HepG2 (cell line): Measurements from ENCODE around the gene ST3GAL2. TPM values are rescaled to one million over a fixed set of nuclear protein-coding genes. Genes with fewer than 3 reads are reported as not detected.

Experiments
- FIP1L1 ChIP-seq: fragments of 200-400 bp; formaldehyde crosslinking; IDR thresholded peaks from 2 replicates; pipeline ENCODE4 v1.6.1; 2018; ENCODE audit warnings: low read depth, mild to moderate bottlenecking, low read length, moderate library complexity, borderline replicate concordance; ENCODE audit not compliant: insufficient read depth
- GMEB2 ChIP-seq: IDR thresholded peaks from 2 replicates; pipeline ENCODE4 v1.6.1; 2016; ENCODE audit warnings: missing biosample characterization, missing genetic modification reagents, low read depth
- HHEX ChIP-seq: IDR thresholded peaks from 2 replicates; pipeline ENCODE4 v1.6.1; 2016; ENCODE audit warnings: control low read depth
- MLLT10 ChIP-seq: sonication (generic); formaldehyde crosslinking; IDR thresholded peaks from 2 replicates; pipeline ENCODE4 v1.4.0; 2020; ENCODE audit warnings: missing genetic modification reagents
- POGZ ChIP-seq: sonication (generic); formaldehyde crosslinking; IDR thresholded peaks from 2 replicates; pipeline ENCODE4 v1.4.0; 2020; ENCODE audit warnings: mild to moderate bottlenecking, missing genetic modification reagents
- RAD21 ChIP-seq: fragments of 450-650 bp; formaldehyde crosslinking; IDR thresholded peaks from 2 replicates; pipeline ENCODE4 v1.5.0; 2020; ENCODE audit warnings: mild to moderate bottlenecking
- RNF2 ChIP-seq: fragments of 450-650 bp; conservative IDR thresholded peaks from 2 replicates; pipeline ENCODE4 v1.6.1; 2016; ENCODE audit warnings: low read depth
- SAFB2 ChIP-seq: sonication (generic); formaldehyde crosslinking; IDR thresholded peaks from 2 replicates; pipeline ENCODE4 v1.5.1; 2020; ENCODE audit warnings: missing genetic modification reagents, low read depth, mild to moderate bottlenecking, borderline replicate concordance
- SNAPC5 ChIP-seq: sonication (generic); formaldehyde crosslinking; IDR thresholded peaks from 2 replicates; pipeline ENCODE4 v1.8.1; 2023; ENCODE audit warnings: mild to moderate bottlenecking, missing genetic modification reagents, borderline replicate concordance
- XBP1 ChIP-seq: sonication (generic); formaldehyde crosslinking; IDR thresholded peaks from 2 replicates; pipeline ENCODE4 v1.5.0; 2020; ENCODE audit warnings: missing genetic modification reagents
- ZBTB1 ChIP-seq: sonication (generic); formaldehyde crosslinking; IDR thresholded peaks from 2 replicates; pipeline ENCODE4 v1.4.0; 2020; ENCODE audit warnings: missing genetic modification reagents, borderline replicate concordance
- ZNF383 ChIP-seq: sonication (generic); formaldehyde crosslinking; IDR thresholded peaks from 2 replicates; pipeline ENCODE4 v1.4.0; 2020; ENCODE audit warnings: missing genetic modification reagents, mild to moderate bottlenecking, borderline replicate concordance
- ZNF574 ChIP-seq: sonication (generic); formaldehyde crosslinking; IDR thresholded peaks from 2 replicates; pipeline ENCODE4 v1.4.0; 2020; ENCODE audit warnings: missing genetic modification reagents
- ZNF670 ChIP-seq: sonication (generic); formaldehyde crosslinking; IDR thresholded peaks from 2 replicates; pipeline ENCODE4 v1.8.0; 2022; ENCODE audit warnings: mild to moderate bottlenecking, missing genetic modification reagents, borderline replicate concordance
- ZNF772 ChIP-seq: sonication (generic); formaldehyde crosslinking; IDR thresholded peaks from 2 replicates; pipeline ENCODE4 v1.5.0; 2020; ENCODE audit warnings: mild to moderate bottlenecking, missing genetic modification reagents
- polyA plus RNA-seq, 8 experiments: library from polyadenylated mRNA; depleted of rRNA in 3 of 8; stranded (reverse) in 7 of 8; unstranded in 1 of 8; fragments of >200 nt; fragmentation: Illumina TruSeq in 4 of 8; extraction: Trizol in 4 of 8; gene quantifications; 2 replicates each; pipeline versions ENCODE4 v1.2.1 to v1.2.3, GENCODE V29; 2011 to 2016; ENCODE audit warnings: low read depth in 4 of 8, missing spikeins in 1 of 8, mixed read lengths in 1 of 8; ENCODE audit not compliant: insufficient read depth in 1 of 8
- total RNA-seq, 5 experiments: library from RNA; depleted of rRNA; stranded (reverse); fragments of >200 nt; fragmentation: Illumina TruSeq; extraction: Trizol; gene quantifications; 2 replicates each; pipeline ENCODE4 v1.2.3, GENCODE V29; 2016; ENCODE audit warnings: low read depth in 1 of 5
- TF ChIP-seq, protein P1 (sequence below): sonication (generic); formaldehyde crosslinking; IDR thresholded peaks from 2 replicates; pipeline ENCODE4 v1.4.0; 2020; ENCODE audit warnings: missing genetic modification reagents
- TF ChIP-seq, protein P2 (sequence below): sonication (generic); formaldehyde crosslinking; conservative IDR thresholded peaks from 2 replicates; pipeline ENCODE4 v1.8.0; 2022; ENCODE audit warnings: mild to moderate bottlenecking, moderate library complexity, missing genetic modification reagents
- TF ChIP-seq, protein P3 (sequence below): sonication (generic); formaldehyde crosslinking; IDR thresholded peaks from 2 replicates; pipeline ENCODE4 v1.4.0; 2020; ENCODE audit warnings: mild to moderate bottlenecking, low read depth, missing genetic modification reagents

ST3GAL2 gene
- total and polyA plus RNA-seq, 2 of the 13 experiments (the other 11 are each of a cell fraction or from before 2014, with no cell fraction given), result 16.3 to 24.9 TPM

DNA sequence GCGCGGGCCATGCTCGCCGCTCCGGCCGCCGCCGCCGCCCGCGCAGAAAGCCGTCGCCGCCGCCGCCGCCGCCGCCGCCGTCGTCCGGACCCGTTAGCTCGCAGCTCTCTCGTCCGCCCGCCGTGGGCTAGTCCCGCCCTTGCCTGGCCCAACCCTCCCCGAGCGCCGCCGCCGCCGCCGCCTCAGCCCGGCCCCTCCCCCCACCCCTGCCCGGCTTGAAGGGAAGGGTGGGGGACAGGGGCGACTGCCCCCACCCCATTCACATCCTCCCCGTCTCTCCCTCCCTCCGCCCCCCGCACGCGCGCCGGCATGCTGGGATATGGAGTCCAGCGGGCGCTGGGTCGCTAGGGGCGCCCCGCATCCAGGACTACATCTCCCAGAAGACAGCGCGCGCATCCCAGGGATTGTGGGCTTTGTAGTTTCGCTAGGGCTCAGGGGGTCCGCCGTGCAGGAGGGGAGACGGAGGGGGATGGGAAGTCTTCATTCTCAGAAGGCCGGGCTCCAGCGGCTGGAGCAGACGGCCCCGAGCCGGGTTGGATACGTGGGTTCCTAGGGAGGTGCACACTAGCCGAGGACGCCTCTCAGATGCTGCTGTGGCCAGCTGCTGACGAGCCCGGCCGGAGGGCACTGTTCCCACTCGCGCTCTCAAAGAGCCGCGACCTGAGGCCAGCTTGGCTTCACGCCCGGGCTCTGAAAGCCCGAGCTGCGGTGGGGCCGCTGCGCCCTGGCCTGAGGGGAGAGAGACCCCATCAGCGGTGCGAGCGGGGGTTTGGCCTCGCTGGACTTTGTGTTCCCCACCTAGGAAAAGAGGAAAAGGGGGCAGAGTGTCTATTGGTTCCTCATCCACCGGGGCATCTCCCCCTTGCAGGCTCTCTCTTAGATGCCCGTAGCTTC lies at the start of gene ST3GAL2 (continued):
- TF ChIP-seq, protein P1, sequence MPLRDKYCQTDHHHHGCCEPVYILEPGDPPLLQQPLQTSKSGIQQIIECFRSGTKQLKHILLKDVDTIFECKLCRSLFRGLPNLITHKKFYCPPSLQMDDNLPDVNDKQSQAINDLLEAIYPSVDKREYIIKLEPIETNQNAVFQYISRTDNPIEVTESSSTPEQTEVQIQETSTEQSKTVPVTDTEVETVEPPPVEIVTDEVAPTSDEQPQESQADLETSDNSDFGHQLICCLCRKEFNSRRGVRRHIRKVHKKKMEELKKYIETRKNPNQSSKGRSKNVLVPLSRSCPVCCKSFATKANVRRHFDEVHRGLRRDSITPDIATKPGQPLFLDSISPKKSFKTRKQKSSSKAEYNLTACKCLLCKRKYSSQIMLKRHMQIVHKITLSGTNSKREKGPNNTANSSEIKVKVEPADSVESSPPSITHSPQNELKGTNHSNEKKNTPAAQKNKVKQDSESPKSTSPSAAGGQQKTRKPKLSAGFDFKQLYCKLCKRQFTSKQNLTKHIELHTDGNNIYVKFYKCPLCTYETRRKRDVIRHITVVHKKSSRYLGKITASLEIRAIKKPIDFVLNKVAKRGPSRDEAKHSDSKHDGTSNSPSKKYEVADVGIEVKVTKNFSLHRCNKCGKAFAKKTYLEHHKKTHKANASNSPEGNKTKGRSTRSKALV (CRISPR knock-in tag), result 0 out of 2 replicates have a peak, but pooled peaks have one; percentile 65
- TF ChIP-seq, protein P2, sequence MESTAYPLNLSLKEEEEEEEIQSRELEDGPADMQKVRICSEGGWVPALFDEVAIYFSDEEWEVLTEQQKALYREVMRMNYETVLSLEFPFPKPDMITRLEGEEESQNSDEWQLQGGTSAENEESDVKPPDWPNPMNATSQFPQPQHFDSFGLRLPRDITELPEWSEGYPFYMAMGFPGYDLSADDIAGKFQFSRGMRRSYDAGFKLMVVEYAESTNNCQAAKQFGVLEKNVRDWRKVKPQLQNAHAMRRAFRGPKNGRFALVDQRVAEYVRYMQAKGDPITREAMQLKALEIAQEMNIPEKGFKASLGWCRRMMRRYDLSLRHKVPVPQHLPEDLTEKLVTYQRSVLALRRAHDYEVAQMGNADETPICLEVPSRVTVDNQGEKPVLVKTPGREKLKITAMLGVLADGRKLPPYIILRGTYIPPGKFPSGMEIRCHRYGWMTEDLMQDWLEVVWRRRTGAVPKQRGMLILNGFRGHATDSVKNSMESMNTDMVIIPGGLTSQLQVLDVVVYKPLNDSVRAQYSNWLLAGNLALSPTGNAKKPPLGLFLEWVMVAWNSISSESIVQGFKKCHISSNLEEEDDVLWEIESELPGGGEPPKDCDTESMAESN (CRISPR knock-in tag), result peak; percentile 51; the same call in 1 of the 2 replicates
- TF ChIP-seq ZNF383 (CRISPR knock-in tag), result no peak
- no peak; the same call in 1 of the 2 replicates for TF ChIP-seq ZNF772
- TF ChIP-seq SNAPC5 (CRISPR knock-in tag), result no peak
- peak; percentile 51 for TF ChIP-seq RAD21
- peak; percentile 80 for TF ChIP-seq GMEB2
- TF ChIP-seq ZNF670 (CRISPR knock-in tag), result peak; percentile 74; the same call in 1 of the 2 replicates
- no peak for TF ChIP-seq RNF2
- no peak for TF ChIP-seq FIP1L1
- TF ChIP-seq ZNF574 (CRISPR knock-in tag), result peak; percentile 91
- TF ChIP-seq ZBTB1, result no peak
- TF ChIP-seq XBP1 (CRISPR knock-in tag), result no peak
- no peak for TF ChIP-seq HHEX (CRISPR knock-in tag)
- peak; percentile 30; the same call in 1 of the 2 replicates for TF ChIP-seq POGZ (CRISPR knock-in tag)
- no peak for TF ChIP-seq SAFB2 (CRISPR knock-in tag)
- no peak for TF ChIP-seq MLLT10 (CRISPR knock-in tag)
- TF ChIP-seq, protein P3, sequence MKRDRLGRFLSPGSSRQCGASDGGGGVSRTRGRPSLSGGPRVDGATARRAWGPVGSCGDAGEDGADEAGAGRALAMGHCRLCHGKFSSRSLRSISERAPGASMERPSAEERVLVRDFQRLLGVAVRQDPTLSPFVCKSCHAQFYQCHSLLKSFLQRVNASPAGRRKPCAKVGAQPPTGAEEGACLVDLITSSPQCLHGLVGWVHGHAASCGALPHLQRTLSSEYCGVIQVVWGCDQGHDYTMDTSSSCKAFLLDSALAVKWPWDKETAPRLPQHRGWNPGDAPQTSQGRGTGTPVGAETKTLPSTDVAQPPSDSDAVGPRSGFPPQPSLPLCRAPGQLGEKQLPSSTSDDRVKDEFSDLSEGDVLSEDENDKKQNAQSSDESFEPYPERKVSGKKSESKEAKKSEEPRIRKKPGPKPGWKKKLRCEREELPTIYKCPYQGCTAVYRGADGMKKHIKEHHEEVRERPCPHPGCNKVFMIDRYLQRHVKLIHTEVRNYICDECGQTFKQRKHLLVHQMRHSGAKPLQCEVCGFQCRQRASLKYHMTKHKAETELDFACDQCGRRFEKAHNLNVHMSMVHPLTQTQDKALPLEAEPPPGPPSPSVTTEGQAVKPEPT (CRISPR knock-in tag), result peak; percentile 76; the same call in 1 of the 2 replicates
